Activated CD8-positive, alpha-beta memory T cell treated with anti-CD3 and anti-CD28 coated beads, Interleukin-2, amount 10 ng/mL, durations not matched to agents 7 days and 5 days (primary cell): ENCODE data around the gene SPON1. TPM values are rescaled to one million over a fixed set of nuclear protein-coding genes. Genes with fewer than 3 reads are reported as not detected.
A peak's percentile ranks its signal among the peaks of the same experiment; 100 is the strongest.

Experiments used
- ATAC-seq: fragments of 150-1000 bp; cut with Tn5 transposase; one replicate; pipeline ENCODE4 v1.10.0; 2021; ENCODE audit warnings: moderate library complexity
- CTCF ChIA-PET: fragments of 350-600 bp; sonication (Branson Sonifier 250); formaldehyde crosslinking; loops from one replicate; lab custom pipeline; 2021; ENCODE audit warnings: antibody characterized with exemption; lab: Charles Lee
- DNase-seq: peaks from one replicate; pipeline ENCODE4 v3.0.0-alpha.2; 2020
- H3K27ac Mint-ChIP-seq: one replicate; pipeline ENCODE4 v1.8.0; 2021; ENCODE audit warnings: mild to moderate bottlenecking, mixed read lengths
- H3K27me3 Mint-ChIP-seq: one replicate; pipeline ENCODE4 v1.8.0; 2021; ENCODE audit warnings: mixed read lengths
- H3K36me3 Mint-ChIP-seq: one replicate; pipeline ENCODE4 v1.8.0; 2021; ENCODE audit warnings: mild to moderate bottlenecking, mixed read lengths
- H3K4me1 Mint-ChIP-seq: one replicate; pipeline ENCODE4 v1.8.0; 2021; ENCODE audit warnings: mixed read lengths
- H3K4me3 Mint-ChIP-seq: one replicate; pipeline ENCODE4 v1.8.0; 2021; ENCODE audit warnings: mild to moderate bottlenecking, moderate library complexity, mixed read lengths
- H3K9me3 Mint-ChIP-seq: one replicate; pipeline ENCODE4 v1.8.0; 2022; ENCODE audit warnings: low read depth, mixed read lengths
- total RNA-seq, 2 experiments: library from RNA; stranded (reverse); gene quantifications; one replicate each; pipeline ENCODE4 v1.2.3, GENCODE V29; 2021

The SPON1 gene
- total RNA-seq, 2 experiments from 2014 or later: not detected

DNA sequence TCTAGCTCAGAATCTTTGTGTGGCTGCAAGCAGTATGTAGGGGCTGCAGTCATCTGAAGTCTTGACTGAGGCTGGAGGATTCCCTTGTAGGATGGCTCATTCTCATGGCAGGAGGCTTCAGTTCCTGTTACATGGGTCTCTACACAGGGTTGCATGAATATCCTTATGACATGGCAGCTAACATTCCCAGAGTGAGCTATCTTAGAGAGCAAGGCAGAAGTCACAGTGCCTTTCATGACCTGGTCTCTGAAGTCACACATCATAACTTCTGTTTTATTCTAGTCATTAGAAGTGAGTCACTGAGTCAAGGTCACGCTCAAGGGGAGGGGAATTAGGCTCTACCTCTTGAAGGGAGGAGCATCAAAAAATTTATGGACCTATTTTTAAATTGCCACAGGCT lies 10.3 kb upstream of the SPON1 start:
- Mint-ChIP-seq H3K27ac (no peak overlapping the region), H3K27me3 (peaks cover 10% of the 10 kb centered on the region), H3K36me3 (peaks cover under 1% of the 10 kb centered on the region), H3K4me1 (peaks cover 12% of the 10 kb centered on the region), H3K9me3 (no peaks in the 10 kb centered on the region), H3K4me3 (no peak overlapping the region)
- CTCF ChIA-PET: interaction anchor here (0.7 to 6.1 kb wide), 6 partner anchors 9 to 297 kb away, joined by 3 to 40 read pairs (median 4); partner anchors contain the start of gene SPON1
- ATAC-seq (no peak), DNase-seq (no peak)

DNA sequence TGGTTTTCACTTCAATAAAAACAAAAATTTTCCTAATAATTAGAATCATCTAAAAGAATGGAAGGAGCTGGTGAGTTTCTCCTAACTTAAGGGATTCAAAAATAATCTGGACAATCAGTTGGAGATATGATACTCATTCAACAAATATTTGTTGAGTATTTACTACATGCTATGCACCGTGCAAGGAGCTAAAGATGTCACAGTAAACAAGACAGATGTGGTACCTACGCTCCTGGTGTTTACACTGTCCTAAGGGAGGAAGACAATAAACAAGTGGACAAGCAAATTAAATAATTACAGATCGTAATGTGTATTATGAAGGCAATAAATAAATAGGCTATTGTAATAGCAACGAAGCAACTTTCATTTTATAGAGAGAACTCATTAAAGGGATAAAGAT lies 9.9 kb upstream of the SPON1 start:
- Mint-ChIP-seq H3K27me3 (peaks cover 10% of the 10 kb centered on the region), H3K27ac (no peak overlapping the region), H3K36me3 (no peaks in the 10 kb centered on the region)

GRCh38 chr11:13954591-13954990 lies 7.9 kb upstream of the SPON1 start:
- CTCF ChIA-PET: interaction anchor here (0.8 to 6.1 kb wide), 8 partner anchors 7 to 296 kb away, joined by 3 to 40 read pairs (median 6); no protein-coding TSS in a partner anchor
- Mint-ChIP-seq H3K9me3 (no peaks in the 10 kb centered on the region), H3K27me3 (peaks cover 20% of the 10 kb centered on the region), H3K4me3 (no peak overlapping the region), H3K27ac (no peak overlapping the region), H3K4me1 (no peaks in the 10 kb centered on the region), H3K36me3 (no peaks in the 10 kb centered on the region)
- DNase-seq (no peak), ATAC-seq (no peak)

More for the DNA sequence above, 9.9 kb upstream of the SPON1 start:
- DNase-seq: no peak
- no peak for ATAC-seq
- CTCF ChIA-PET: interaction anchor here (0.7 to 6.1 kb wide), 5 partner anchors 10 to 297 kb away, joined by 3 to 40 read pairs (median 4); partner anchors contain the start of gene SPON1
- Mint-ChIP-seq H3K9me3 (no peaks in the 10 kb centered on the region), H3K4me1 (peaks cover 7% of the 10 kb centered on the region), H3K4me3 (no peak overlapping the region)

DNA sequence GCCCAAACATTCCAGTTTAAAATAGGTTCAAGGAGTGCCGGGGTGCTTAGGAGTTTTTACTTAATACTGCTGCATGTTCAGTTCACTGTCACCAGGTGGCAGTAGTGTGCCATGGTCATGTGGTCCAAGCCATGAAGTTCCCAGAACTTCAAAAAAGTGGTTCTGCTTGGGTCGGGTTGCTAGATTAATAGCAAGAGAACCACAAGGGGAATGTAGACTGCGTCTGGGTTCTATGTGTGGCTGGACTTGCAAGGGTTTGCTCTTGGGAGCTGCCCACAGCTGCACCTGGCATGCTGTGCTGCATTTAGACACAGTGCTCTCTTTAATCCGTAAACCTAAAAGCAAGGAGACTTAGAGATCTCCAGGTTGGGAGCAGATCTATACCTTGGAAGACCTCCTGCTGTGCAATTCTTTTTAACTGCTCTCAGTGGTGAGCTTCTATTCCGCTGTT lies 6.5 kb upstream of the SPON1 start:
- peak; percentile 65 for DNase-seq
- Mint-ChIP-seq H3K4me3 (no peak overlapping the region), H3K27me3 (peaks cover 33% of the 10 kb centered on the region), H3K4me1 (no peaks in the 10 kb centered on the region), H3K27ac (no peak overlapping the region), H3K9me3 (no peaks in the 10 kb centered on the region), H3K36me3 (no peaks in the 10 kb centered on the region)
- CTCF ChIA-PET: interaction anchor here (0.6 to 6.1 kb wide), 25 partner anchors 9 to 1290 kb away, joined by 3 to 40 read pairs (median 4); no protein-coding TSS in a partner anchor
- ATAC-seq: peak; percentile 58

DNA sequence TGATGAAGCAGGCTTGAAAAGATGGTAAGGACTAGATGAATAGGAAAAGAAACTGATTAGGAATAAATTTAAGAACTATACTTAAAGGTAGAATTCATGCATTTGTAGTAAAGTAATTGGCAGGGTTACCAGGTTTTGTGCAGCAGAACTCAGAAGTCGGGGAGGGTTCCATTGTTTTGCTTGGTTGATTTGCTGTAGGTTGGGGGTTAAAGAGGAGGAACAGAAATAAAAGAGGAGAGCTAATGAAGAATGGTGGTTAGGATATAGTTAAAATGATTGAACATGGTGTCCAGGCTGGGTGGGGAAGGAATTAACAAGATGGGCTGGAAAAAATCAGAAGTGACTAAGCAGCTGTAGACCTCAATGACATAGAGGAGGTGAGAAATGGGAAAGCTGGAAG lies 5.5 kb upstream of the SPON1 start:
- Mint-ChIP-seq H3K9me3 (no peaks in the 10 kb centered on the region), H3K36me3 (no peaks in the 10 kb centered on the region), H3K27ac (no peak overlapping the region), H3K4me3 (no peak overlapping the region), H3K27me3 (peaks cover 41% of the 10 kb centered on the region), H3K4me1 (peaks cover under 1% of the 10 kb centered on the region)
- ATAC-seq: no peak
- no peak for DNase-seq
- CTCF ChIA-PET: interaction anchor here (0.7 to 6.1 kb wide), 21 partner anchors 8 to 296 kb away, joined by 3 to 40 read pairs (median 5); no protein-coding TSS in a partner anchor

- no peak overlapping the region for H3K4me3 Mint-ChIP-seq
- peaks cover 8% of the 10 kb centered on the region for H3K4me1 Mint-ChIP-seq
- CTCF ChIA-PET: interaction anchor here (0.9 to 3.2 kb wide), 6 partner anchors 11 to 460 kb away, joined by 3 to 20 read pairs (median 6); no protein-coding TSS in a partner anchor
- H3K36me3 Mint-ChIP-seq: no peaks in the 10 kb centered on the region
- H3K27me3 Mint-ChIP-seq: peaks cover 49% of the 10 kb centered on the region
- H3K27ac Mint-ChIP-seq: no peak overlapping the region
- H3K9me3 Mint-ChIP-seq: no peaks in the 10 kb centered on the region
- ATAC-seq (no peak), DNase-seq (no peak)
Observed at GRCh38 chr11:13958641-13959400, 3.7 kb upstream of the SPON1 start.

DNA sequence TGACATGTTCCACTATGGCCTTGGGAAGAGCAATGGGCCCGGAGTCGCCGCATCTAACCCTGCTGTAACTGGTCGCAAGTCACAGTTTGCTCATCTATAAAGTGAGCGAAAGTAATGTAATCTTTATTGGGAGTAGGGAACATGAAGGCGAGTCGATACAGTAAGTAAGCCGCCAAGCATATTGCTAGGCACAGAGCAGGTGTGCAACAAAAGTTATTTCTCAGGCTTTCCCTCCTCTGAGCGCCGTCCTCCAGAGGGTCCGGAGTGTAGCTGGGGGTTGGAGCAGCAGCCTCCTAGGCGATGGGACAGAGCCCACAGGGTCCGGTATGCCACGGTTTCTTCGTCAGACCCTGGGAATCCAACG lies 343 bp upstream of the SPON1 start:
- H3K27me3 Mint-ChIP-seq: peaks cover 82% of the 10 kb centered on the region
- H3K4me3 Mint-ChIP-seq: peak overlapping the region; percentile 18
- H3K4me1 Mint-ChIP-seq: peaks cover 12% of the 10 kb centered on the region
- peak overlapping the region; percentile 42 for H3K27ac Mint-ChIP-seq
- CTCF ChIA-PET: interaction anchor here (1.1 to 1.7 kb wide), 3 partner anchors 10 to 286 kb away, joined by 4 read pairs; no protein-coding TSS in a partner anchor
- ATAC-seq (no peak), DNase-seq (no peak)
- H3K36me3 Mint-ChIP-seq: no peaks in the 10 kb centered on the region
- H3K9me3 Mint-ChIP-seq: no peaks in the 10 kb centered on the region

GRCh38 chr11:13963169-13963948 lies 836 bp downstream of the SPON1 start:
- Mint-ChIP-seq H3K4me1 (peaks cover 12% of the 10 kb centered on the region), H3K27me3 (peaks cover 89% of the 10 kb centered on the region), H3K36me3 (no peaks in the 10 kb centered on the region), H3K27ac (no peak overlapping the region), H3K4me3 (no peak overlapping the region), H3K9me3 (no peaks in the 10 kb centered on the region)
- no peak for DNase-seq
- ATAC-seq: peak; percentile 57
- CTCF ChIA-PET: interaction anchor here (1.2 to 2.2 kb wide), 5 partner anchors 18 to 286 kb away, joined by 3 to 9 read pairs (median 6); no protein-coding TSS in a partner anchor

GRCh38 chr11:13963949-13964770 lies 1.6 kb downstream of the SPON1 start:
- Mint-ChIP-seq H3K36me3 (no peaks in the 10 kb centered on the region), H3K27ac (no peak overlapping the region), H3K9me3 (no peaks in the 10 kb centered on the region), H3K4me3 (no peak overlapping the region), H3K27me3 (peaks cover 81% of the 10 kb centered on the region), H3K4me1 (peaks cover 18% of the 10 kb centered on the region)
- DNase-seq: no peak
- ATAC-seq: no peak
- CTCF ChIA-PET: interaction anchor here (0.9 to 2.2 kb wide), 8 partner anchors 8 to 286 kb away, joined by 3 to 9 read pairs (median 5); no protein-coding TSS in a partner anchor

DNA sequence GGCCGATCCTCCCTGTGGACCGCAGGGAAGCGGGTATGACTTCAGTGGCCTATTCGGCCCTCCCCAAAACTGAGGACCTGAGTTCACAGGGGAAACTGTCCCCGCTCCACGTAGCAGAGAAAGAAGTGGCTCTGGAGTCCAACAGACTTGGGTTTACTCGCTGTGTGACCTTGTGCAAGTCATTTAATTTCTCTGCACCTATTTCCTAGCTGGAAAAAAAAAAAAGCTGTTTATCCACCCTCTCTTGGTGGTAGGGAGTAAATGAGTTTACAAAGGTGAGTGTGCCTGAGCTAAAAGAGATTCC lies 2.2 kb downstream of the SPON1 start:
- CTCF ChIA-PET: interaction anchor here (0.9 to 2.2 kb wide), 4 partner anchors 8 to 192 kb away, joined by 3 to 9 read pairs (median 6); no protein-coding TSS in a partner anchor
- no peak for DNase-seq
- no peaks in the 10 kb centered on the region for H3K36me3 Mint-ChIP-seq
- no peak for ATAC-seq
- H3K27me3 Mint-ChIP-seq: peaks cover 77% of the 10 kb centered on the region
- H3K4me3 Mint-ChIP-seq: no peak overlapping the region
- H3K27ac Mint-ChIP-seq: no peak overlapping the region
- peaks cover 24% of the 10 kb centered on the region for H3K4me1 Mint-ChIP-seq
- H3K9me3 Mint-ChIP-seq: no peaks in the 10 kb centered on the region

GRCh38 chr11:13965337-13965736 lies 2.8 kb downstream of the SPON1 start:
- H3K27me3 Mint-ChIP-seq: peaks cover 71% of the 10 kb centered on the region
- CTCF ChIA-PET: interaction anchor here (1.2 to 1.7 kb wide), 2 partner anchors 9 to 11 kb away, joined by 4 to 8 read pairs; no protein-coding TSS in a partner anchor
- H3K27ac Mint-ChIP-seq: no peak overlapping the region
- H3K4me1 Mint-ChIP-seq: peaks cover 29% of the 10 kb centered on the region
- H3K36me3 Mint-ChIP-seq: no peaks in the 10 kb centered on the region
- no peaks in the 10 kb centered on the region for H3K9me3 Mint-ChIP-seq
- H3K4me3 Mint-ChIP-seq: no peak overlapping the region
- DNase-seq (no peak), ATAC-seq (no peak)

GRCh38 chr11:13966013-13966412 lies 3.5 kb downstream of the SPON1 start:
- DNase-seq (no peak), ATAC-seq (no peak)
- Mint-ChIP-seq H3K36me3 (no peaks in the 10 kb centered on the region), H3K9me3 (no peaks in the 10 kb centered on the region), H3K27ac (no peak overlapping the region), H3K4me1 (peaks cover 36% of the 10 kb centered on the region), H3K27me3 (peaks cover 66% of the 10 kb centered on the region), H3K4me3 (no peak overlapping the region)
- CTCF ChIA-PET: no interaction called here
